GM19025 (cell line): ENCODE results near the gene RALGPS1.
"Not testable (repeated sequence)": the region's sequence is repeated elsewhere in the genome, so short reads cannot be mapped to it uniquely, and the experiment has no call there.

Experiments
- ATAC-seq: cut with Tn5 transposase; IDR thresholded peaks from one replicate; pipeline ENCODE4 v1.9.1; 2021; ENCODE audit warnings: mild to moderate bottlenecking, low read depth, moderate library complexity; ENCODE audit not compliant: unreplicated experiment

The RALGPS1 gene

DNA sequence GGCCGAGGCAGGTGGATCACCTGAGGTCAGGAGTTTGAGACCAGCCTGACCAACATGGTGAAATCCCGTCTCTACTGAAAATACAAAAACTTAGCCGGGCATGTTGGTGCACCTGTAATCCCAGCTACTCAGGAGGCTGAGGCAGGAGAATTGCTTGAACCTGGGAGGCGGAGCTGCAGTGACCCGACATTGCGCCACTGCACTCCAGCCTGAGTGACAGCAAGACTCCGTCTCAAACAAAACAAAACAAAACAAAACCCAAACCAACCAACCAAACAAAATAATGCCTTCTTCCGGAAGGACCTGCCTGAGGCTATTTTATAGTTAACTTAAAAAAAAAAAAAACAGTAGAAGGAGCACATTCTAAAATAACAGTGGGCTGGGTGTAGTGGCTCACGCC is 103.4 kb downstream of the RALGPS1 start:
- ATAC-seq, result not testable (repeated sequence)

DNA sequence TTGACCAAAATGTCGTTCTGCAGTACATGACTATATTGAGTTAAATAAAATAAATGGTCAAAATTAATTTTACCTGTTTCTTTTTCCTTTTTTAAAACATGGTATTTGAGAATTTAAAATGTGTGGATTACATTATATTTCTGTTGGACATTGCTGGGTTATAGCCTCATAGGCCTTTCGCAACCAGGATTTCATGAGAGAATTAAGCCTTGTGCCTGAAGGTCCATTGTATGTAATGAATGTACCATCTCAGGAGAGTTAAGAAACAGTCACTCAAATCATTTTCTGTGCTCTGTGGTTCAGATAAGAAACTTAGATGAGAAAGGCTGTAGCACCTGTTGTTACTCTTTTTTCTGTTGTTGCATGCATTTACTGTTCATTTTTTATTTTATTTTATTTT is 104.4 kb downstream of the RALGPS1 start:
- ATAC-seq, result no peak

DNA sequence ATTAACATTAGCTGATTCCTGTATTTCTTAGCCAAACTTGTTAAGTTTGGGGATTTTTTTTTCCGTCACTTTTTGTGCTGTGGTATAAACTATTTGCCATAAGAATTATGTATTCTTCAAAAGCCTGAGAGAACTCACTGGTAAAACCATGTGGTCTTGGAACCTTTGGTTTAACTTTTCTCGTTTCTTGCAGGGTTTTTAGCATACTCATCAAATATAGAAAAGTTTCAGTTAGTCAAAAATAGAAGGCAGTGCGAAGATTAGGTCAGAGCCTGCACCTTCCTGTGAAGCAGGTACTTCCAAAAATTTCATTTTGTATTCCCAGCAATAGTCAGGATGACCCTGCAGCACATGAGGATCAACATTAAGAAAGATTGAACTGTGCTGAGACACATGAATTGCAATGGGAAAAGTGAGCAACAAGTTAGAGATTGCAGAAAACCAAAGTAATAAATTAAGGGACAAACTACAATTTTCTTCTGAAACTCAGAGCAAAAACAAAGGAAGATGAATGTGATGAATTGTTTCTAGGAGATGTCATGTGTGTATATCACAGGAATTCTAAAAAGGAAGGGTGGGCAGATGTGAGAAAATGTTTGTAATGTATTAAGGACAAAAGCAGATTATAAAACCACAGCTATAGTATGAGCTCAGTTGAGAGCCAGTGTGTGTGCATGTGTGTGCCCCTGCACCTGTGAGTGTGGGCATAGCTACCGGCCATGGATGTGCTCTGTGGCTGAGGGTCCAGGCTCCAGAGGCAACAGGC is 105.6 kb downstream of the RALGPS1 start:
- no peak for ATAC-seq

DNA sequence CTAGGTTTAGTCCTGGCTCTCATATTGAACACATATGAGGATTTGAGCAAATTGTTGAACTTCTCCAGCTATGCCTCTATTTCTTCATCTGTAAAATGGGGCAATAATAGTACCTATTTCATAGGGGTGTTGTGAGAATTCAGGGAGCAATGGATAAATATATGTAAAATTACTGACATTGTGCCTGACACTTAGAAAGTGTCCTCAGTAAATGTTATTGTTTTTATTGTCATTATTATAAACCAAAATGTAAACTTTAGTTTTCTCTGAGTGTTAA is 106.2 kb downstream of the RALGPS1 start:
- ATAC-seq, result no peak

DNA sequence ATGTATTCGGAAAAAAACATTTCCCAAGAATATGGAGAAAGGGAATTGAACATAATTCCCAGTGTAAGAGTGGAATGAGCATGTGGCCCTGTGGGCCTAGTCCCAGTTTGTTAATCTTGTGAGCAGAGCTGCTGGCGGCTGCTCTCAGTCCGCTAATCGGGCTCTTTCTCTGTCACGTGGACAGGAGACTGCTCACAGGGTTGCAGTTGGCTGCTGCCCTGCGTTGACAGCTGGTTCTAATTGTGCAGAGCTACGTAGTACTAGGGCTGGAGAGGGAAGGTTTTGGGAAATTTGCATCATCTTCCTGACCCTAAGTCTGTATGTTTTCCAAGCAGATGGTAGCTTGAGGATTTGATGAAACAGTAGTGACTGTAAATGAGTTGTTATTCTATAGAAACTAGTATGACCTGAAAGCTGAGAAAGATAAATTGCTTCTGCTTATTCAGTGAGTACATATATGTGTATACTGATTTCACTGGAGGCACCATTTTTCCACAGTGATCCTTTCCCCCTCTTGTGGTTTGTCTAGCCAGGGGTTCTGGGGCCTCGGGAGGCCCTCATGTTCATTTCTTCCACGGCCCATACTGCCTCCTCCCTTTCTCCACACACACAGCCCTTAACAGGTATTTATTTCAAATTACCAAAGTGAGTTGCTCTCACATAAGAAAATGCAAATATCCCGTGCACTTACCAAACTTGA is 107.2 kb downstream of the RALGPS1 start:
- no peak for ATAC-seq

DNA sequence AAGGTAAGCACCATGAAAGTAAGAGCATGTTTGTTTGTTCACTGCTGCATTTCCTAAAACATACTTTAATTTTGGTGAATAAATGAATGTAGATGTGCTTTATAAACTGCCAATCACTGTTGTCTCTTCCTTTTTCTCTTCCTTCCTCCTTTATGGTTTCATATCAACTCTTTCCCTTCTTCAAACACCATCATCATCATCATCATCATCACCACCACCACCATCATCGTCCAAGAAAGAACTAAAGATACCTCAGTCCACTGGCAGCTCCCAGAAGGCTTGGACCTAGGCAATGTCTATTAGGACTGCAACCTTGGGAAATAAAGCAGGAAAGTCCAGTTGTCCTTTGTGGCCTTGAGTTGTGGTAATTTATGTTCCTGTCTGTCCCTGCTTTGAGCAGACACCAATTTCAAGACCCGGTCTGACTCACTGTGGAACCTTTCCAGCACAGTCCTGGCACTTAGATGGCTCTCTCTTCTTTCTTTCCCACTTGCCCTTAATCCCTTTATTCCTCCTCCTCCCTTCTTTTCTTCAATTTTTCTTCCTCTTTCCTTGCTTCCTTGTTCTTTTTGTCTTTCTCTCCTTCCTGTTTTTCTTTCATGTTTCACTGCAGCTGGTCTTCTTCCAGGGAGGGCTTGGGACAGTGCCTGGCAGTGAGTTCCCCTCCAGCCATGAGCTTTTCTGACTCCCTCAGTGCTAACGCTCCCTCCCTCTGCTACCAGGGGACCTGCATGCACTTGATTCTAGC is 108.5 kb downstream of the RALGPS1 start:
- ATAC-seq, result no peak

DNA sequence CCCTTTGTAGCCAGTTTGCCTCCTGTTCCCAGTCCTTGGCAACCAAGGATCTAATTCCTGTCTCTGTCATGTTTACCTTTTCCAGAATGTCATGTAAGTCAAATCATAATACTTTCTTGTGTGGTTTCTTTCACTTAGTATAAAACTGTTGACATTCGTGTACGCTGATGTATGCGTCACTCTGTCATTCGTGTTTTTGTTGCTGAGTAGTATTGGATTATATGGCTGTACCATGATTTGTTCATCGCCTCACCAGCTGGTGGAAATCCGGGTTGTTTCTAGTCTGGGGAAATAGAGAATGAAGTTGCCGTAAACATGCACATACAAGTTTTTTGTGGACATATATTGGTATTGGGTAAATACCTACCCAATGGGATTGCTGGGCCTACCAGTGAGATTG is 110.5 kb downstream of the RALGPS1 start:
- no peak for ATAC-seq

DNA sequence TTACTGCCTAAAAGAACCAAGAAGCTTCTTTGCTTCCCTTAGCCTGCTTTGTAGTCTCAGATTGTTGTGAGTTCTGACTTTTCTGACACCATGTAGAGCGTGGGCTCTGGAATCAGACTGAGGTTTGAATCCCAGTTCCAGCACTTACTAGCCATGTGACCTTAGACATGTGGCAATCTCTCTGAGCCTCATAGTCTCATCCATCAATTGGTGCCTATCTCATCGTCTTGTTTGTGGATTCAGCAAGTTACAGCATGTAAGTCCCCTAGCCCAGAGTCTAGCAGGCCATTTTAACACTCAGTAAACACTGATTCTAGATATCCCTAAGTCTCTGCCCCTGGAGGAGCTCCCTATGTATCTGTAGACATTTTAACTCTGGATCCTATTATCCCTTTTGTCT is 113.1 kb downstream of the RALGPS1 start:
- no peak for ATAC-seq

DNA sequence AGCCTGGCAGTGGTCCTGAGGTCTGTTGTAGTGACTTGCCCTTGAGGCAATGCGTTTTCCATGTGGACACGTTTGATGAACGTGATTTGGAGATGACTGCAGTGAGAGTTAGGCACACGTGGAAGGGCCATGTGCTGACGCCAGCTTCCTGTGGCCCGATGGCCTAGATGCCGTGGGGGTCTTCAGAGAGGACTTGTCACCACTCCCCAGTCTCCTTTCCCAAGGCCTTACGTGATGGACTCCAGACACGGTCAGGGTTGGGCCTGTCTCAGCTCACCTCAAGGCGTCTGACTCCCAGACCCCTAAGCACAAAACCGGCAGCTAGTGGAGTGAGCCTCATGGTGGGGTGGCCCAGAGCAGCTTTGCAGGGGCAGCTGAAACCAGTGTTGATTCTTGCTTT is 115.0 kb downstream of the RALGPS1 start:
- ATAC-seq, result no peak

DNA sequence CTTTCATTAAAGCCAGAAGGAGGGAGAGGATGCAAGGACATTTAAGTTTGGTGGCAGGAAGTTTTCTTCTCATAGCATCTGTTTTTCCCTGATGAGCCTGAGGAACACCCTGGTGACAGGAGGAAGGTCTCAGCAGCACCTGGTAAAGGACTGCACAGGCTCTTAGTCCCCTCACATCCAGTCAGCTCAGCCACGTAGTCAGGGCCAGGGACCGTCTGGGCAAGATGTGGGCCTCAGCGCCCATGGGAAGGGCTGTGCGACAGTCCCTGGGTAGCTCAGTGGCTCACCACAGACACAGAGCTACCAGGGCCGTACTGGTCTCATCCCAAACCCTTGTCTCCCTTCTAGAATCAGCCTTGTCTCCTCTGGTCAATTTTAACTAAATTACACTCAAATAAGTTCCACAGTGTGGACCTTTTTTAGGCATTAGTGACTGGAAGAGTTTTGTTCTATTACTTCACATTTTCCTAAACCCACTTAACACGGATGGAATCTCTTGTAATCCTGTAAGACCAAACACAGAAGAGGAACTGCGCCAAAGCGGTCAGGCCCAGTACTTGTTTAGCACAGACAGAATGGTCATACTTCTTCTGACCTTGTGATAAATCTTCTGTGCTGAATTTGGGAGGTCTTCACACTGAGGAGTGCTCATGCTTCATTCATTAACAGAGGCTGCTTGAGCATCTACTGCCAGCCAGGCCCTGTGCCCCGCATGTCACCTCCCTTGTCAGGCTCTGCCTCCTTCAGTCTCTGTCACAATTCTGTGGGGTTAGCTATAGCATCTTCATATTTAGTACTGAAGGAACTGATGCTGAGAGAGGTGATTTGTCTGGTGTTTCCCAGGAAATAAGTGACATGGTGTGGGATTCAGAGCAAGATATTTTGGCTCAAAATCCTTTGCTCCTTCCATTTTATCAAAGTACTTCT is 116.5 kb downstream of the RALGPS1 start:
- ATAC-seq, result no peak

DNA sequence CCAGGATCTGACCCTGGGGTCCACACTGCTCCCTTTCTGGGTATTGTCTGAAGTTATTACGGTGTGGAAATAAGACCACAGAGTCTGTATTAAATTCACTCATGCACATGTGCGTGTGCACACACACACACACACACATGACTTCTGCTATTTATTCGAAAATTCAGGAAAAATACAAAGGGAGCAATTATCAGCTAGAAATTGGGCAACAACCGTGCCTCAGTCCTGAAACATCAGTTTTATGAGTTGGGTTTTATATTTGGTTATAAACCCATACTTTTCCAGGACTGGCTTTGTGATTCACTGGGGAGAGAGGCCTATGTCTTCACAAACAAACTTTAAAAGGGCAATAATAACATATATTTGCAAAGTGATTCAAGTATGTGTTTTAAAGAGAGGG is 117.7 kb downstream of the RALGPS1 start:
- ATAC-seq, result no peak

DNA sequence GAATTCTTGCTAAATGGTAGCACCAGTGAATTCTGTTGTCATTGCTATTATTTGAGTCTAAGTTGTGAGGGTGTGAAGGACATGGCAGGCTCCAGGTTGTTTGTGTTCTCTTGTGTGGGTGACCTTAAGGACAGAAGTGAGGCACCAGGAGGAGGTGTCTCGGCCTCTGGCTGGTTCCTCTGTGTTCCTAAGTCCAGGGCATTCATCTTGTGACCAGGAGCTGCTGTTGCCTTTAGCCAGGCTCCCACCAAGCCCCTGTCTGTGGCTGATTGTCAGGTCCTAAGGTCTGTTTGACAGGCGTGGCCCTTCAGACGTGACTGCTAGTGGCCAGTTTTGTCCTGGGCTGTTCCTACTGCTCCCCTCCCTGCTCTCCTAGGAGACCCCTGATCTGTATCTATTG is 118.5 kb downstream of the RALGPS1 start:
- ATAC-seq, result no peak

DNA sequence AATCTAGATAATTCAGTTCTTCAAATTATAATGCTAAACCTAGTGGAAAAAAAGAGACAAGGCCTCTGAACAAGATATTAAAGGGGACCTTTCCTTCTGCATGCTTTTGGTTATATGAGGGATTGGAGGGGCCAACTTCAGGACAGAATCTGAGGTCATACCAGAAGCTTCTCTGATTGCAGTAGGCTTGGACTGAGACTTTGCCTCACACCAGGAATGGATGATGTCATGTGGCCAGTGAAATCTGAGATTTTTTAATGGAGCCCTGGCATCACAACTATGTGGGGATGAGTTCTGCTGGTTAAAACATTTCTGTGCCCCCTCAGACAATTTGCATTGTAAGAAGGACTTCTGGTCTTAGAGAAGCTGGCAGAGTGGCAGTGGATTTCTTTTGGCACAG is 119.2 kb downstream of the RALGPS1 start:
- ATAC-seq, result no peak

DNA sequence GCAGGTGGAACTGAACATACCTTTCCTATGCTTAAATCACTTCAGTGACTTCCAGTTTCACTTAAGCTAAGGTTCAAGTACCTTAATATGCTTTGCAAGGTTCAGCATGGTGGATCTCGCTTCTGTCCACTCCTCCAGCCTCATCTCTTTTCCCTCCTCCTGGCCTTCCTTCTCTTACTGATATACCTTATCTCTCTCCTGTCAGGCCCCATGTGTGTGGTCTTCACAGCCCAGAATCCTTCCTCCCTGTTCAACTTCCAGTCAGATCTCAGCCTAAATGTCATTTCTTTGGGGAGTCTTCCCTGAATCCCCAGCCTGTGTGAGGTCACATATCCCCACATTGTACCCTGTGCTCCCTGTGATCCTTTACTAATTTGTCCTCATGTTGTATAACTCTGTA is 120.1 kb downstream of the RALGPS1 start:
- ATAC-seq, result no peak

DNA sequence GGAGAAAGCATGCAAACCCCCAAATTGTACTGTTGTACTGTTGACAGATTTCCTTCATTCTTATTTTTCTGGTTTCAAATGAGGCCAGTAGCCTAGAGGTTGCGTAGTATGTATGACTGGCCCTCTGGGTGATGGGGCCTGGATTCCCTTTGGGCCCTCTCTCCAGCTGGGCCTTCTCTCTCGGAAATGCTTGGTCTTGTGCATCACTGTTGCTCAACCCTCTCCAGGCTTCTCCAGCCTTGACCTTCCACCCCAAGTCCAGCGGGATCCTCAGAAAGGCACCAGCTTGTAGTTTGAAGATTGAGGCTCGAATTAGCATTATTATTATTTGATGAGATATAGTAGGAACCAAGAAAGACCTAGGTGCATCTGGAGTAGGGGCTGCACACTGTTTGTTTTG is 120.8 kb downstream of the RALGPS1 start:
- no peak for ATAC-seq

DNA sequence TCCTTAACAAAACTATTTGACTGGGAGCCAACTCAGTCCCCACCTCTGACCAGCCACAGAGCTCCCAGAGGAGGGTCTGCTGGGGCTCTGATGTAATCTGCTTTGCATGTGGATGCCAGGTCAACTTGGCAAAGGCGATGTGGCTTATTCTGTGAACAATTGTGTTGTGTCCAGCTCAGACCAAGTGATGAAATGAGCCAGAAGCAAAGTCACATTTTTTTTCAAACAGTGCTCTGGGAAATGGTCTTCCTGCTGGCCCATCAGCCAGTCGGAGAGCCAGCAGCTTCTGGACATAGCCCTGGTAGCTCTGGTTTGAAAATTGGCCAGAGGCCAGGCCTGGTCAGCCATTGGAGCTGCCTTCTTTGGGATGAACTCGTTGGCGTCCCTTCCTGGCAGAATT is 121.4 kb downstream of the RALGPS1 start:
- no peak for ATAC-seq

DNA sequence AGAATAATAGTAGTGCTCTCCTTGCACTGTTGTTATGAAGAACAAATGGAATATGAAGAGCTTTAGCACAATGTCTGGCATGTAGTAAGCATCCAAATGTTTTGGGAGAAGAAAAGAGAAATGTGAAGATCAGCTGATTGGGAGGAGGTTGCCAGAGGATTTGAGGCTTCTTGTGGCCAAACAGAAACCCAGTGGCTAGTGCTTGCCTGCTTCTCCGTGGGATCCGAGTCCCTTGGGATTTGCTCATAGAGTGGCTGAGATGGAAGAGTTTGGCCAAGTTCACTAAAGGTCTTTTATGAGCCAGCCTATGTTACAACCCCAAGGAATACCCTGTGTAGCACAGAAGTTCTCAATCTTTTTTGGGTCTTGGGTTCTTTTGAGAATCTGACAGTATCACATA is 121.9 kb downstream of the RALGPS1 start:
- ATAC-seq, result no peak

DNA sequence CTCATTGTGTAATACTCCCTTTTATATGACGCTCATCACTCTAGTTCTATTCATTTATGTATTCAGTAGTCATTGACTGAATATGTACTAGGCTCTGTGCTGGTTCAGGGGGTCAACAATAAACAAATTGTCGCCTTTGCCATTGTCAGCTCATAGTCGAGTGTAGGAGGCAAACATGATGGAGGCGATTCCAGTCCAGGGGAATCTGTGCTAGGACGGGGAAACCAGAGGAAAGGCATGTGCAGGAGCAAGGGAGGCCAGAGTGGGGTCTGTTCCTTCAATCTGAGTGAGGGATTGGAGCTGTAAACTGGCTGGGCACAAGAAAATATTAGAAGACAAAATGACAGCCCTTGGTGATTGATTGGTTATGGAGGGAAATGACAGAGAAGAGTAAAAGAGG is 123.9 kb downstream of the RALGPS1 start:
- ATAC-seq, result no peak

DNA sequence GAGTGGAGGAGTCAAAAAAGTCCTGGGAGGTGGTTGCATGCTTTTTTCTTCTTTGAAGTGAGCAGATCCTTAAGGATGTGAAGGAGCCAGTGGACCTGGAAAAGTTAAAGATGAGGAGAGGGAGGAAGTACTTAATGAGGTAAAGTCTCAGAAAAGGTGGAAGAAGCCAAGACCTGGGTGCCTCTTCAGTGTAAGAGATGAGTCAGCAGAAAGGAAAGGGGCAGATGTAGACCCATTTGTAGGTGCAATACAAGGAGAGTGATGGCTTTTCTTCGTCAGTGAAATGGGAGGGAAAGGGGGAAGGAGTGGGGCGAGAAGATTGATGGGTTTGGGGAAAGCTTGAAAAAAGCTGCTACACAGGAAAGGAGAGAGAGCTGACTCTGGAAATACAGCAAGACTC is 124.9 kb downstream of the RALGPS1 start:
- no peak for ATAC-seq

DNA sequence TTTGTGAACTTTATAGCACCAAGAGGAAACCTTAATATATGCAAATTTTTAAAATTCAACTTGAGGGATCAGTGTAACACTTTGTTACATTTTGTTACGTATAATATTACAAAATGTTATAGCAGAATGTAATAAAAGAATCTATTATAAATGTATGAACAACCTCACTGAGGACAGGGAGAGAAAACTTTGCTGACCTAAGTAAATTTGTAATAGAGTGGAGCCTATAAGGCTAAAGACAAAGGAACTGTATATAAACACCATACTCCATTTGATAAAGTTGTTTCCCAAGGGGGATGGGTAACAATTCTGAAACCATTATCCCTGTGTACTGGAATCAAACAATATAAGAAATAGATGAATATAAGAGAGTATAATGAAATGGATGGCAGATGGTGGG is 130.6 kb downstream of the RALGPS1 start:
- ATAC-seq, result no peak

DNA sequence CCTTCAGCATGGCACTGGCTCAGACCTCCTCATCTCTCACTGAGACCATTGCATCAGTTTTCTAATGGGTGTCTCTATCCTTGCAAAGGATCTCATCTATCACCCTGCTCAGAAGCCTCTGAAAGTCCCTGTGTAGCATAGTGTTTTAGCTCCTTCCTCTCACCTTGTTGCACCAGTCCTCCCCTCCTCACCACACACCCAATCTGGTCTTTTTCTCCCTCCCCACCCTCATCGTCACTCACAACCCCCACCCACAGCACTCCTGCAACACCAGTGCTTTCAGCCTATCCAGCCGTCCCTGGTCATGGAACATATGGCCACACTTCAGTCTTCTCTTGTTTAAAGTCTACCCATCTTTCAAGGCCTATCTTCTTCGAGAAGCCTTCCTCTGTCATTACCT is 133.4 kb downstream of the RALGPS1 start:
- ATAC-seq, result no peak
